GM12878 (cell line): ENCODE measurements around the gene ASIC3. TPM values are rescaled to one million over a fixed set of nuclear protein-coding genes. Genes with fewer than 3 reads are reported as not detected.

Source experiments
- ATAC-seq: fragments of 200-7000 bp; cut with Tn5 transposase; 3 replicates; pipeline ENCODE4 v1.9.1; 2020; ENCODE audit warnings: mild to moderate bottlenecking, moderate library complexity
- BruUV-seq: library from RNA; stranded (reverse); fragments of 400-500 nt; replicated peaks from 2 replicates; lab custom pipeline; 2021; lab: Mats Ljungman, UMichigan
- CTCF ChIA-PET: fragments of 300-600 bp; sonication (Branson Sonifier 250); formaldehyde crosslinking; extraction: SDS; loops from one replicate; lab custom pipeline; 2021; ENCODE audit warnings: inconsistent platforms; lab: Yijun Ruan, JAX
- POLR2A ChIA-PET: fragments of 350-600 bp; formaldehyde crosslinking; extraction: SDS; loops from one replicate; lab custom pipeline; 2021; ENCODE audit warnings: inconsistent platforms; lab: Charles Lee
- RAD21 ChIA-PET: fragments of 300-600 bp; sonication (Branson Sonifier 250); formaldehyde crosslinking; loops from one replicate; lab custom pipeline; 2023; ENCODE audit warnings: antibody characterized with exemption; ENCODE audit not compliant: unreplicated experiment; lab: Charles Lee
- SMC1A ChIA-PET: fragments of 300-600 bp; sonication (Branson Sonifier 250); formaldehyde crosslinking; loops from one replicate; lab custom pipeline; 2023; ENCODE audit not compliant: unreplicated experiment, uncharacterized antibody; lab: Charles Lee
- DNase-seq: peaks from one replicate; pipeline ENCODE4 v3.0.0-alpha.2; 2011; ENCODE audit warnings: low read depth, low spot score
- FAIRE-seq: peaks from 3 replicates; lab custom pipeline; 2011; peaks lifted over from hg19 to GRCh38; lab: Jason Lieb, UNC
- H2AFZ ChIP-seq: 2 replicates; pipeline ENCODE4 v1.6.0; 2011; ENCODE audit warnings: low read depth, low read length, control low read depth; ENCODE audit not compliant: control insufficient read depth
- H3K27ac ChIP-seq: 2 replicates; pipeline ENCODE4 v1.5.1; 2011; ENCODE audit warnings: control low read depth; ENCODE audit not compliant: control insufficient read depth, insufficient read depth
- H3K27me3 ChIP-seq, 2 experiments: replicated peaks in 1 of 2; 2 replicates each; pipeline versions ENCODE4 v1.6.0 to v1.6.1; 2011; ENCODE audit warnings: low read length in 1 of 2; ENCODE audit not compliant: control insufficient read depth in 2 of 2, insufficient read depth in 2 of 2
- H3K36me3 ChIP-seq, 2 experiments: 2 replicates each; pipeline ENCODE4 v1.5.1; 2011; ENCODE audit warnings: low read length in 1 of 2; ENCODE audit not compliant: control insufficient read depth in 2 of 2, insufficient read depth in 2 of 2
- H3K4me1 ChIP-seq: 2 replicates; pipeline ENCODE4 v1.6.1; 2011; ENCODE audit warnings: mild to moderate bottlenecking, low read length, moderate library complexity, mixed read lengths; ENCODE audit not compliant: control insufficient read depth, insufficient read depth
- H3K4me2 ChIP-seq: 2 replicates; pipeline ENCODE4 v1.6.0; 2011; ENCODE audit warnings: control low read depth; ENCODE audit not compliant: control insufficient read depth, insufficient read depth
- H3K4me3 ChIP-seq: fragments of 200-600 bp; sonication (generic); 2 replicates; pipeline ENCODE4 v1.5.1; 2016
- H3K79me2 ChIP-seq: 2 replicates; pipeline ENCODE4 v1.6.0; 2011; ENCODE audit warnings: low read length; ENCODE audit not compliant: control insufficient read depth, insufficient read depth
- H3K9ac ChIP-seq: 2 replicates; pipeline ENCODE4 v1.8.0; 2011; ENCODE audit warnings: low read length, control low read depth, mixed read lengths; ENCODE audit not compliant: control insufficient read depth, insufficient read depth
- H3K9me3 ChIP-seq: replicated peaks from 3 replicates; pipeline ENCODE4 v1.5.1; 2011; ENCODE audit warnings: mild to moderate bottlenecking, low read length; ENCODE audit not compliant: control insufficient read depth, insufficient read depth
- H4K20me1 ChIP-seq: 2 replicates; pipeline ENCODE4 v1.6.0; 2011; ENCODE audit not compliant: control insufficient read depth, insufficient read depth
- JUNB ChIP-seq: IDR thresholded peaks from 2 replicates; pipeline ENCODE4 v1.6.1; 2016; ENCODE audit warnings: antibody characterized with exemption, mild to moderate bottlenecking
- NR2F1 ChIP-seq: fragments of 450-650 bp; conservative IDR thresholded peaks from 2 replicates; pipeline ENCODE4 v1.6.1; 2017; ENCODE audit warnings: mild to moderate bottlenecking
- TARDBP ChIP-seq: IDR thresholded peaks from 2 replicates; pipeline ENCODE4 v1.6.1; 2016; ENCODE audit warnings: borderline replicate concordance
- USF1 ChIP-seq: IDR thresholded peaks from 2 replicates; pipeline ENCODE4 v1.6.1; 2011; ENCODE audit warnings: borderline replicate concordance, low read depth, mild to moderate bottlenecking, moderate library complexity, mixed read lengths, low read length; ENCODE audit not compliant: insufficient read depth; ENCODE audit errors: extremely low read length
- ZNF592 ChIP-seq: fragments of 450-650 bp; IDR thresholded peaks from 2 replicates; pipeline ENCODE4 v1.6.1; 2017; ENCODE audit warnings: mild to moderate bottlenecking, moderate library complexity
- WGBS: methylation state at CpG from one replicate; pipeline ENCODE4 v1.1.6; 2016; ENCODE audit warnings: low lambda C conversion rate; ENCODE audit not compliant: insufficient replicate concordance, insufficient coverage; ENCODE audit errors: missing lambda C conversion rate; 5-methylcytosine and 5-hydroxymethylcytosine counted together
- in situ Hi-C: fragments of 300-500 bp; cut with MboI; formaldehyde crosslinking; loops from 9 replicates; pipeline ENCODE4 v1.14.3; 2018; ENCODE audit warnings: mixed read lengths
- intact Hi-C: fragments of 100-400 bp; cut with micrococcal nuclease; formaldehyde crosslinking; loops from one replicate; pipeline ENCODE4 v1.14.2; 2022; ENCODE audit not compliant: unreplicated experiment
- polyA plus RNA-seq, 11 experiments: library from polyadenylated mRNA; depleted of rRNA in 4 of 11; unstranded in 6 of 11; stranded (reverse) in 5 of 11; fragments of >200 nt; fragmentation: Nextera tagmentation in 4 of 11; fragmentation: Illumina TruSeq in 1 of 11; extraction: Ambion mirVana in 4 of 11; extraction: Trizol in 1 of 11; gene quantifications; 1 replicate in 1 of 11; 2 replicates in 10 of 11; pipeline versions ENCODE4 v1.2.1 to v1.2.3, GENCODE V29; 2011 to 2016; ENCODE audit warnings: inconsistent platforms in 2 of 11, missing spikeins in 2 of 11, low read depth in 1 of 11
- total RNA-seq, 4 experiments: library from RNA; depleted of rRNA in 3 of 4; stranded (reverse); fragments of >200 nt in 3 of 4; fragmentation: Illumina TruSeq in 1 of 4; extraction: Trizol in 1 of 4; gene quantifications; 2 replicates each; pipeline versions ENCODE4 v1.2.1 to v1.2.3, GENCODE V29; 2013 to 2021

The ASIC3 gene
- total and polyA plus RNA-seq, 10 of the 15 experiments (the other 5 are each of a cell fraction or from before 2014, with no cell fraction given) = 0.07 to 1.0 (median 0.44) TPM; not detected in 4

DNA sequence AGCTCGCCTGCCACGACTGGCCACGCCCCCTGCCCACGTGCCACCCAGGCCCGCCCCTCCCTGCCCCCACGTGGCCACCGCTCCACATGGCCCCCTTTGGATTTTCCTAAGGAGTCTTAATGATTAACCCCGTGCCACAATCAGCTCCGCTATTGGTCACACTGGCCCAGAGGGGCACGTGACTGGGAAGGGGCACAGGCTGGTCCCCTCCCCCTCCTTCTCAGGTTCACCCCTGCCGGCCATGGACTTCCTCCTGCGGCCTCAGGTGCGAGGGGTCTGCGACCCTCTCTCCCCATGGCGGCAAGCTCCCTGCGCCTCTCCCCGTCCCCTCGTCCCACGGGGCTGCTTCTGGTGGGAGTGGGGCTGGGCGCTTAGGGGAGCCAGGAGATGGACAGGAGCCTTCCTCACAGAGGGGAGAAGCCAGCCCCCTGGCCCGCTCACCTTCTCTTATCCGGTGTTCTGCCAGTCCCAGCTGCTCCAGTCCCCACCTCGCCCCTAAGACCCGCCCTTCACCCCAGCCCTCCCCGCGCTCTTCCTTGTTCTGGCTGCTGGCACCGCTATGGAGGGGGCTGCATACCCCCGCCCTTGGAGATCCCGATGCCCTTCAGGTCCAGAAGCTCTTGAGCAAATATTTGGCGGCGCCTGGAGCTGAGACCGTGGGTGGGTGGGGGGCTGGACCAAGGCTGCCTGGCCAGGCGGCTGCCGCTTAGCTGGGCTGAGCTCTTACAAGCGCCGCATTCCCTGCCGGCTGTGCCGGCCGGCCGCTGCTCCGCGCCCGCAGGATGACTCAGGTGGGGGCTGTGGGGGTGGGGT is 14.3 kb downstream of the ASIC3 start:
- in situ Hi-C loops = no loop called here
- ChIA-PET SMC1A (interaction anchor here (0.6 kb wide), 1 partner anchor 27 kb away, joined by 3 read pairs; no protein-coding TSS in a partner anchor), RAD21 (no interaction called here), POLR2A (interaction anchor here (0.7 kb wide), 1 partner anchor 23 kb away, joined by 5 read pairs; no protein-coding TSS in a partner anchor), CTCF (interaction anchor here (0.6 kb wide), 1 partner anchor 1408 kb away, joined by 3 read pairs; no protein-coding TSS in a partner anchor)
- peak; percentile 31 for TF ChIP-seq USF1
- TF ChIP-seq JUNB = no peak
- TF ChIP-seq ZNF592 = no peak
- TF ChIP-seq TARDBP = no peak
- no peak for TF ChIP-seq NR2F1
- Histone ChIP-seq H3K36me3 (peaks cover 6 to 10% of the 10 kb centered on the region in 2 experiments; a peak in 3 of 4 replicates), H2AFZ (no peak overlapping the region), H3K4me3 (no peak overlapping the region), H3K9ac (no peak overlapping the region), H3K9me3 (no peaks in the 10 kb centered on the region), H3K79me2 (peaks cover 19% of the 10 kb centered on the region), H3K4me1 (peaks cover 15% of the 10 kb centered on the region), H3K27ac (no peak overlapping the region), H4K20me1 (no peaks in the 10 kb centered on the region), H3K4me2 (no peak overlapping the region), H3K27me3 (no peaks in the 10 kb centered on the region)
- no peak for ATAC-seq
- no peak for FAIRE-seq
- no TSS peak for BruUV-seq
- DNase-seq = no peak
- 94% methylated on average over 39 of the region's 43 CpGs for WGBS
- intact Hi-C loops = no loop called here
